Measurements from ENCODE around the gene ATP6V1E1. TPM values are rescaled to one million over a fixed set of nuclear protein-coding genes. Genes with fewer than 3 reads are reported as not detected.

Gene ATP6V1E1
- total RNA-seq, 1 experiment from 2014 or later: 220 TPM

- DNase-seq (ENCODE audit: low spot score): no peak
Measured at GRCh38 chr22:17542452-17542851, 86.1 kb downstream of the ATP6V1E1 start.

Other genes starting within 250 kb of the ATP6V1E1 start
- 0.09 TPM in 1 of 2 replicates, not detected in the other for gene SLC25A18, start 65.3 kb downstream of the ATP6V1E1 start, total RNA-seq (2014; rRNA removed; shearing (Covaris generic))
- gene BCL2L13, start 10.0 kb upstream of the ATP6V1E1 start, total RNA-seq (2014; rRNA removed; shearing (Covaris generic)): 47.5 and 58.9 TPM in 2 replicates
- 72.4 and 83.9 TPM in 2 replicates for gene BID, start 145.7 kb upstream of the ATP6V1E1 start, total RNA-seq (2014; rRNA removed; shearing (Covaris generic))